EL (cell line): Measurements from ENCODE around the gene SLC6A19.
"Not testable (repeated sequence)": the region's sequence is repeated elsewhere in the genome, so short reads cannot be mapped to it uniquely, and the experiment has no call there.

ENCODE experiments used
- DNase-seq: peaks from one replicate; pipeline ENCODE4 v3.0.0-alpha.2; 2016

SLC6A19 gene

GRCh38 chr5:1201327-1202025, at the start of gene SLC6A19:
Gene SLC6A19 (plus strand): TSS chr5:1201595. CDS start chr5:1201651, 56 bp downstream.
- no peak for DNase-seq

- no peak for DNase-seq
Measured at GRCh38 chr5:1152156-1152555, 49.2 kb upstream of the SLC6A19 start.

- peak; percentile 14 for DNase-seq
Measured at GRCh38 chr5:1152771-1153282, 48.6 kb upstream of the SLC6A19 start.

- DNase-seq = no peak
Measured at GRCh38 chr5:1153428-1153827, 48.0 kb upstream of the SLC6A19 start.

DNA sequence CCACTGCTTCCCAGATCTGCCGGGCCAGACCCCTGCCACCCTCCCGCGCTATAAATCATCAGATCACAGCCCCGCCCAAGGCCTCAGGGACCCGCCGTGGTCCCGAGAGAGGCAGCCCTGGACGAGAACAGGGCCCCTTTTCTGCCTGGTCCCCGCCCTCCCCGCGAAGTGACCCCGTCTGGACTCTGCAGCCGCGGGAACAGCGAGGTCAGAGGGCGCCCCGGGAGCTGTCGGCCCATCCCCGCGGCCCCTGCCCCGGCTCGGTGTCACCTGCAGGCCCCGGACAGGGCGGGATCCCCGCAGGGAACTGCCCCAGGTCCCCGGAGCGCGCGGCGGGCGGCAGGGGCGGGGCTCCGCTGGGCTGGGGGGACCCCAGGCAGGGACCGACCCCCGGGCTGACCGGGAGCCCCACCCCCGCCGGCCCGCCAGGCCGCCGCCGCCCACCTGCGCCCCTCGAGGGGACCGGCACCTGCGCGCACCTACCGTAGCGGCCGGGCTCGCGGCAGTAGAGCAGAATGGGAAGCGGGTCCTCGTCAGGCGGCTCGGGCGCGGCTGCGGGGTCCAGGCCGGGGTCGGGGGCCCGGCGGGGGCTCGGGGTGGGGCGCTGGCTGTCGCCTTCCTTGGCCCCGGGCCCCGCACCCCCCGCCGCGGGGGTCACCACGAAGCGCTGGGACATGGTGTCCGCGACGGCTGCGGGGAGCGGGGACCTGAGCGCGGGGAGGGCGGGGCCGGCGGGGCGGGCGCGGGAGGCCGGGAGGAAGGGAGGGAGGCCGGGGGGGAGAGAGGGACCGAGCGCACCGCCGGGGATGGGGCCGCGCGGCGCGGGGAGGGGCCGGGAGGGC, 46.0 kb upstream of the SLC6A19 start:
- DNase-seq = no peak

DNA sequence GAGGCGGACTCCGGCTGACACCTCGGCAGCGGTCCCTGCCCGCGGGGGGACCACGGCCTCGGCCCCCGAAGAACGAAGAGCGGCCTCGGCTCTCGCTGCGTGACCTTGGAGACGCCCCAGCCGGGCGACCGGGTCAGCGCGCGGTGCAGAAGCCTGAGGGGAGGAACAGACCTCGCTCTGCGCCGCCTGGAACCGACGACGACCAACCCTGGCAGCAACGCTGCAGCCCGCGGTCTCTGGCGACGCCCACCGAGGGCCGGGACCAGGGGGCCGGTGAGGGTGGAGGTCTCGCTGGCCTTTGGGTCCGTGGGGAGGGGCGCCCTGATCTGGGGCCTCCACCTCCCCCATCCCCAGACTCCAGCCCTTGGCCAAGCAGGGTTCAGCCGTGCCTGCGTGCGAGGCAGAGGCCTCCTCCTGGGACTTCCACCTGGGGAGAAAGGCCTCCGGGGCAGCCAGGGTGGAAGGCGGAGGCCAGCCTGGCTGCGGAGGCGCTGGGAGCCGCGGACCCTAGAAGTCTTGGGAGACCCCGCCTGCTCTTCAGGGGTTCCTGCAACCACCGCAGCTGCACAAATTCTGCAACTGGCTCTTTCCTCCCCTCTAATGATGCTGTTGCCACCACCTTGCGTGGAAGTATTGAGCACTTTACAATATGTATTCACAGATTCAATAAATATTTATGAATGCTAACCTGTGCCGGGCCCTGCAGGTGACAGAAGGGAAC, 45.2 kb upstream of the SLC6A19 start:
- no peak for DNase-seq

- no peak for DNase-seq
Measured at GRCh38 chr5:1156754-1157460, 44.5 kb upstream of the SLC6A19 start.

- DNase-seq = not testable (repeated sequence)
Measured at GRCh38 chr5:1157461-1157986, 43.9 kb upstream of the SLC6A19 start.

GRCh38 chr5:1158647-1159340, 42.6 kb upstream of the SLC6A19 start:
- no peak for DNase-seq

DNA sequence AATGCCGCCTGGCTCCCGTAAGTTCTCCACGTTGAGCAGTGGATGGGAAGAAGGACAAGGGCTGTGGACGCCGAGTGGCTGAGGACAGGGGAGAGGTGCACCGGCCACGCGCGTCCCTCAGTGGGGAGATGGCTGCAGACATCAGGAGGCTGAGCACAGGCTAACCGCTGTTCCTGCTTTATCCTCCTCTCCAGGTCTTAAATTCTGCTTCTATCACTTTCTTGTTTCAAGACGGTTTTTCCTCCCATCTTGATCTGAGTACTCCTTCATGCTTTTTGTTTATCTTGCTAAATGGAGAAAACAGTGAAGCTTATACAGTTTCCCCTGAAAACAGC, 42.1 kb upstream of the SLC6A19 start:
- no peak for DNase-seq

DNA sequence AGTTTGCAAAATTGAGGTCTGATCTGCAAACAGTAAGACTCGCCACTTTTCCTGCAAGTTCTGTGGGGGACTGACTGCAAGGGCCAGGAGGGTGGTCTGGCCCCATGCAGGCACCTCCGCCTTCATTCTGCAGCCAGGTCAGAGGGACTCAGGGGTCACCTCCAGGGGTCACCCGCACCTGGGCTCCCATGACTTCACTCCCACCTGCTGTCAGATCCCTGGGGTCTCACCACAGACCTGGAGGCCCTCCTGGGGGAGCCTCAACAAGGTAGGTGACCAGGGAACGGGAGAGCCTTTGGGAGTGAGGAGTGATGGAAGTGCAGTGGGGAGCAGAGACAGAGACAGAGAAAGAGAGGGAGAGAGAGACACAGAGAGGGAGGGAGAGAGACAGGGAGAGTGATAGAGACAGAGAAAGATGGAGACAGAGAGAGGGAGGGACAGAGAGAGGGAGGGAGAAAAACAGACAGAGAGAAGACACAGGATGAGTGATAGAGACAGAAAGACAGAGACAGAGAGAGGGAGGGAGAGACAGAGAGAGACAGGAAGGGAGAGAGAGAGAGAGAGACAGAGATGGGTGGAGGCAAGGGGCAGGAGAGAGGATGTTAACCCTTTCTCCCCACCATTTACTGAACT, 41.5 kb upstream of the SLC6A19 start:
- DNase-seq = no peak

- DNase-seq = no peak
Measured at GRCh38 chr5:1161108-1161832, 40.1 kb upstream of the SLC6A19 start.

GRCh38 chr5:1161833-1162229, 39.6 kb upstream of the SLC6A19 start:
- DNase-seq = no peak

GRCh38 chr5:1162276-1162675, 39.1 kb upstream of the SLC6A19 start:
- no peak for DNase-seq

DNA sequence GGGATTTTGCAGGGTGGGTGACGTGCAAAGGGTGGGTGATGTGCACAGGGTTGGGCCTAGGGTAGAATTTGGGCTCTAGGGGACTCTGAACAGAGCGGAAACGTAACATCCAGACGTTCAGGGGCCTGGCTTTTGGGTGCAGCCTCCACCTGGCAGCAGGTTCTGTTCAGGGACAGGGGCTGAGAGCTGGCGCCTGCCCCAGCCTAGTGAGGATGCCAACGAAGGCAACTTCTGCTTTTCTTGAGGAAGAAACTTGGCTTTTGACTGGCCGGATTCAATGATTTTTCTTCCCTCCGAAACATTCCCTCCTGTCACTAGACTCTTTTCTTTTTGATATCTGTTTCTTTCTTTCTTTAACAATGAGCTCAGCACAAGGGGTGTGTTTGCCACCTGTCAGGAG, 38.6 kb upstream of the SLC6A19 start:
- no peak for DNase-seq

DNA sequence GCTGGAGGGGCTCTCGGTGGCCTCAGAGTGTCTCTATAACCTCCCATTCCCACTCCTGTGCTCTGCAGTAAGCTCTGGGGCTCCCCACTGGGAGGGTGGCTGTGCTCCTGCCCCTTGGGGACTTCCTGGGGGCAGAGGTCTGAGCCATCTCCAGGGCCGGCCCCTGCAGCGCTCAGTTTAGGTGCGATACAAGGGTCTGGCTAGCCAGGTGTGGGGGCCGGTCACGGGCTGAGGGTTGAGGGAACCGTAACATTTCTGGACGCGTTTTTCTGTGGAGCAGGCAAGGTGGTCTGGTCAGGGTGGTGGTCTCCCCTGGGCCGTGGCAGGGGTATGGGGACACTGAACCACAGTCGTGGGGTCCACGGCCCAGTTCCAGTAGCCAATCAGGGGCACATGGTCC, 38.0 kb upstream of the SLC6A19 start:
- DNase-seq = no peak

GRCh38 chr5:1163879-1164278, 37.5 kb upstream of the SLC6A19 start:
- DNase-seq = no peak

GRCh38 chr5:1164696-1165630, 36.4 kb upstream of the SLC6A19 start:
- DNase-seq = no peak

GRCh38 chr5:1165864-1166263, 35.5 kb upstream of the SLC6A19 start:
- DNase-seq = no peak

GRCh38 chr5:1166370-1166769, 35.0 kb upstream of the SLC6A19 start:
- DNase-seq = no peak
